Bladder microvascular endothelial cell (primary cell): ENCODE data around the gene ZNF385B. TPM values are rescaled to one million over a fixed set of nuclear protein-coding genes. Genes with fewer than 3 reads are reported as not detected.

Experiments used
- total RNA-seq: library from RNA; depleted of rRNA; stranded (reverse); fragments of >200 nt; gene quantifications from 2 replicates; pipeline ENCODE4 v1.2.3, GENCODE V29; 2014

Gene ZNF385B
- not detected in 2 replicates for total RNA-seq

DNA sequence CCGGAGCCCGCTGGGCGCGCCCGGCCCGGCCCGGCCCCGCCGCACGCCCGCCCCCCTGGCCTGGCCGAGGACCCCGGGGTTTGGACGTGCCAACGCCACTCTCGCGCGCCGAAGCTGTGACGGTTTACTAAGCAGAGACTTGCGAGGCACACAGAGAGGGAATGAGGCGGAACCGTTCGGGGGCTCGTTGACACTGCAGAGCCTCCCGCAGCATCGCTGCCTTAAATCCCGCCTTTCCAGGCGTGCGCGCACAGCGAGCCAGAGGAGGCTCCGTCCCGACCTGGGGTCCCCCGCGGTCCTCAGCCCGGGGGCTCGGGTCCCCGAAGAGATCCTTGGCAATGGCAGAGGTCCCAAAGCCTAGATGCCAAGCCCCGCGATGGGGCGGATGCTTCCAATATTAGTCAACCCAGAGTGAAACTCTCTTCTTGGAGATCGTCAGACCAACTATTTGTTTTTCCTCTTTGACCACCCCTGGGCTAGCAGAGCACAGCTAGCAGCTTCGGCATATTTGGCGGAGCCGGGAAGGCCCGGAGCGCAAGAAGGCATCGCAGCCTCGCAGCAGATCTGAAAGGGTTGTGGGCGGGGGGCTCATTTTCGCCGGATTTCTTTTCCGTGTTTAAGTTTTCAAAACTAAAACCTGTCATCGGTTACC is at the start of gene ZNF385B:
ZNF385B (minus strand) TSS at position 197 of the 652 bp plus-strand sequence.

Other genes with a start within 250 kb of the ZNF385B start
- 7.8 and 18.2 TPM in 2 replicates for gene CWC22, start 145.7 kb upstream of the ZNF385B start, total RNA-seq